Skin epidermis (tissue), 12 donors: ENCODE data around the gene PYGM.

Experiments used
- H3K27ac ChIP-seq, 21 experiments: fragments of 200-600 bp; sonication (generic) in 11 of 21; one replicate each; pipeline ENCODE4 v1.5.0; 2020; ENCODE audit warnings: mild to moderate bottlenecking in 3 of 21, inconsistent platforms in 2 of 21, moderate library complexity in 2 of 21
- H3K4me3 ChIP-seq, 7 experiments: fragments of 200-600 bp; sonication (generic) in 2 of 7; one replicate each; pipeline ENCODE4 v1.5.0; 2020; ENCODE audit warnings: inconsistent platforms in 2 of 7, mild to moderate bottlenecking in 2 of 7, moderate library complexity in 1 of 7

PYGM gene

DNA sequence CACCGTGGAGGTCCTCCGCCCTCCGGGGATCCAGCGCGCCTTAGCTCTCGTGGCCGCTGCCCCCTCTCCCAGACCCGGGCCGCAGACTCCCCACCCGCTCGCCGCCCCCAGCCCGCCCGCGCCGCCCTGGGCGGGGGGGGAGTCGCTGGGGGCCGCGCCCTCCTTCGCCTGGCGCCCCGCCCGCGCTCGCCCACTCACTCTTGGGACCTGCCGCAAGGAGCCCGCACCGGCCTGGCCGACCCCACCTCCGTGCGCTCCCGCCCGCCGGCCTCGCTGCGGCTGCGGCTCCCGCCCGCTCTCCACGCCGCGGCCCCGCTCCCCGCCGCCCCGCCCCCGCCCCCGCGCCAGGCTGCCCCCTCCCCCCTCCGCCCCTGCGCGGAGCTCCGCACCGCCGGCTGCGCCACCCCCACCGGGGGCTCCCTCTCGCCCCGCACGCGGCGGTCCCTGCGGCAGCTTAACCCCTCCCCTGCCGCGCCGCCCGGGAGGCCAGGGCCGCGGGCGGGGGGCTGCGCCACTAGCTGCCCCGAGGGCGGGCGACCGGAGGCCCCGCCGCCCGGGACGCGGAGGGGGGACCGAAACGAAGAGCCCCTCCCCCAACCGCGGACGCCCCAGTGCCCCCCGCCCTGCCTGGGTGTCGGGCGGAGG, 15.1 kb downstream of the PYGM start:
- peak overlapping the region; percentile 28 to 54 (median 36) for H3K4me3 ChIP-seq
- H3K27ac ChIP-seq: peak overlapping the region; percentile 40 to 97 (median 84)

DNA sequence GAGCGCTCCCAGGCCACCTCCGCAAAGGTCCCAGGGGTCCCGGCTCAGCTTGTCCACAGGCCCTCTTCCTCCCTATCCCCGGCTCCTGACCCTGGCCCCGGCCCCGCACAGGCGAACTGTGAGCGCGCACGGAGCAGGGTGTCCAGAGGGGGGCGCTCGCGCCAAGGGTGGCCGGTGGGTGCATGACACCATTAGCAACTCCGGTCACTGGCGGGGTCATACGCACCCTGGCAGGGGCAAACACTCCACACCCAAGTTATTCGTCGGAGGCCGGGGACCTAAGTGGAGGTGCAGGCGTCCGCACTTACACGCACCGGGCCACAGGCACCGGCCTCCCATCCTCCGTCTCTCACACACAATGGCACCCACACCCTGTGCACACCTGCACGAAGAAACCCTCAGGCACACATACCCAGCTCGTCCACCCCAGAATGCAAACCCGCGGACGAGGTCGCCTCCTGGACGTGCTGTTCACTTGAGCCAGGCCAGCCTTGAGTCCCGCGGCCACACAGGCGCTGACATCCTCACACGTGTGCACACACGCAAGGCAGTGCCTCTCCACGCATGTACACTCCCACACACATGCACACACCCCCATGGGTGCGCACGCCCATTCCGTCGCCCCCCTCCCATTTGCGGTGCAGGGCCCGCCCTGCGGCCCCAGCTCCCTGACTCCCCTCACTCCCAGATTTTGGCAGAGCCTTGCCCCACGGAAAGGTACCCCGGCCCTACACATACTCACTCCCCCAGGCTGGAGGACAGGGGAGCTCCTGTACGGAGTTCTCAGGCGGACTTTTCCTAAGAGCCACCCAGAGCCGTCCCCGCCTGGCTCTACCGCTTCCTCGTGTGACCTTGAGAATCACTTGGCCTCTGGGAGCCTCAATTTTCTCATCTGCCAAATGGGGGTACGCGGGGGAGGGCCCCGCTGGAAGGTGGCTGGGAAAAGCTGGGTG, 15.9 kb downstream of the PYGM start, which contains the start of gene RASGRP2:
Gene RASGRP2, minus strand, starts transcription at position 552 of the 953 bp plus-strand sequence. CDS start 1,276 bp downstream, outside the sequence.
- Histone ChIP-seq H3K4me3 (peak within 1 kb of the TSS; percentile 28 to 54 (median 36)), H3K27ac (peak within 1 kb of the TSS; percentile 40 to 97 (median 84))

DNA sequence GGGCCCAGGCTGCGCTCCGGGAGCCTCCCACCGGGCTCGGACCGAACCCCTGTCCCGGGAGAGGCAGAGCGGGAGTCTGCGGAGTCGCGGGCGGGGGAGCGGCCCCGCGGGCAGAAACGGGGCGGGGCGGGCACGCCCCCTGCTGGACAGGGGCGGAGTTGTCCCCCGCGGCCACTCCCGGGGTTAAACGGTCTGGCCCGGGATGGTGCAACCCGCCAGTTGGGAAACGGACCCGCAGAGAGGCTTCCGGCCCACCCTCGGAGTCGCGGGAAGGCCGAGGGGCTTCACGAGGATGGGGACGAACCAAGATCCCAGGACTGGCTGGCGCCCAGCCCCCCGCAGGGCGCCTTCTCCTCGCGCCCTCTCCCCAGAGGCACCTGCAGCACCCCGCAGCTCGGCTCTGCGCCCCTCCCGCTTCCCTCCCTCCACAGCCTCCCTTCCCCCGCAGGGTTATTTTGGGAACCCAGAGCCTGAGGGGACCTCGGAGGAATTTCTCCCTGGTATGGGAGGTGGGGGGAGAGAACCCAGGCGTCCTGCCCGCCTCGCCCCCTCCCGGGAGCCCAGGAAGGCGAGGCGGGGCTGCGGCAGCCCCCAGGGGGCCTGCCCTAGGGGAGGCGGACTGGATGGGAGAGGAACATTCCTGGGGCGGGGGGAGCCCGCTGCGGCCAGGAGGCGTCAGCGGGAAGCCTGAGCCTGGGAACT, 16.7 kb downstream of the PYGM start:
- Histone ChIP-seq H3K27ac (peak overlapping the region in 19 of 21 experiments; percentile 2 to 96 (median 73)), H3K4me3 (peak overlapping the region; percentile 28 to 54 (median 36))

DNA sequence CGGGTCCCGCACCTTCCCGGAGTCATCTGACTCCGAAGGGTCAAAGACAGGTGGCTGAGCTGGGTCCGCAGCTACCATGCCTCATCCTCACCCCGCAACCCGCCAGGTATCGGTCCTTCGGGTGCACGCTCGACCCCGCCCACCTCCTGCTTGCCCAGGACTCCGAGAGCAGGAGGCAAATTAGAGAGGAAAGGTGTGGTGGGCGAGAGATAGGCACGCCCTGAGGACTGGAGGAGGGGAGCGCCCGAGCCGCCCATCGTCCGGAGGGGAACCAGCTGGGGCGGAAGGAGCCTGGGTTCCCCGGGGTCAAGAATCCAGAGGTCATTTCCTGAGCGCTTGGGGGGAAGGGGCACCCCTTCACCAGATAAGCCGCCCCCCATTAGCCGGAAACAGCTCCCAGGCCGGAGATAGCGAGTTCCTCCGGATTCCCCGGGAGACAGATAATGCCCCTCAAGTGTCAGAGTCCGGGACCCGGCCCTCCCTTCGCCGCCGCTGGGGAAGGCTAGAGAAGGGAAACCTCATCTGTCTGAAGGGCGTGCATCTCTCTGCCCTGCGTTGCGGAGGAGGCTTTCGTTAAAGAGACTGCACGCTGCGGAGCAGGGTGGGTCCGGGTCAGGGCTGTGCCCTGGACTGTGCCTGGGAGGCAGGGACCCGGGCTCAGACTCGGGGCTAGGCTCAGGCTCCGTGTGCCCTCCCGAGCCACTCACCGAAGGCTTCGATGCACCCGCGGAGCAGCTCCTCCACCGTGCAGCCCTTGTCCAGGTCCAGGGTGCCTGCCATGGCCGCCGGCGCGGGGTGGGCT, 17.5 kb downstream of the PYGM start:
- Histone ChIP-seq H3K27ac (peak overlapping the region in 16 of 21 experiments; percentile 2 to 95 (median 68)), H3K4me3 (peak overlapping the region; percentile 28 to 54 (median 36))

DNA sequence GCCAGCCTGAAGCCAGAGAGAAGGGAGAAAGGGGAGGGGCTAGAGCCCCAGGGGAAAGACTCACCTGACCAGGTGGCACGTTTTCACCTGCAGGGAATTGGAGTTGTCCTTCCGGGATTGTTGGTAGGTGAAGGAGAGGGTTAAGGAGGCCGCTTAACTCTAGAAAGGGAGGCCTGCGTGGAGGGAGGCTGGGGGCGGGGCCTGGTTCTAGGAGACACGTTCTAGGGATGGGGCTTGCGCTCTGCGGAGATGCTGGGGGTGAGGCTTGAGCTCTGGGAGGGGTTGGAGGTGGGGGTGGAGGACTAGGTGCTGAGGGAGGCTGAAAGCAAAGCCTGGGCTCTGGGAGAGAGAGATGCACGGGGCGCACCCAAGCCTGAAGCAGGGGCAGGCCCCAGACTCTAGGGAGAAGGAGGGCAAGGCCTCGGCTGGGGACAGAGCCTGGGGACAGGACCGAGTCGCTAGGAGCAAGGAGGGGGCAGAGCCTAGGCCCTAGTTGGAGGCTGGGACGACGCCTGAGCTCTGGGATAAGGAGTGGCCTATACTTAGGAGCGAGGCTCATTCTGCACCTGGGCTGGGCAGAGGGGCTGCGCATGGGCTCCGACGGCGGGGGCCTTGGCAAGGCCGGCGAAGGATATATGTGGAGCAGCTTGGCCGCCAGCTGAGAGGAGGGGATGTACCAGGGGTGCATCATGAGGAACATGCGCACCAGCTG, 18.2 kb downstream of the PYGM start:
- Histone ChIP-seq H3K4me3 (peak overlapping the region in 6 of 7 experiments; percentile 28 to 54 (median 39)), H3K27ac (peak overlapping the region in 1 of 21 experiments; percentile 87)

DNA sequence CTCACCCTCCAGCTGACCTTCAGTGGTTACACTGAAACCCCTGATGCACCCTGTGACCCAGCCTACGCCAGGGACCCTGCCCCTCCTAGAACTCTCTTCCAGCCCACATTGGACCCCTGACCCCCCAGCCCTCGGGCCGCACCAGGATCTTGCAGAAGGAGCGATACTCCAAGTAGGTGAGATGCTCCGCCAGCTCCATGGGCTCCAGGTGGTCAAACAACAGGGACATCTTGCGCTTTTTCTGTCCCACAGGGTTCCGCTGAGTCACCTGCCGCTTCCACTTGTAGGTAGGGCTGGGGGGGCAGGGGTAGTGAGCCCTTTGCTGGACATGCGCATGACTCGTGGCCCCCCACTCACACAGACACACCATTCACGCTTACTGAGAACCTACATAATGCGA, 19.9 kb downstream of the PYGM start:
- Histone ChIP-seq H3K4me3 (no peak overlapping the region), H3K27ac (no peak overlapping the region)

DNA sequence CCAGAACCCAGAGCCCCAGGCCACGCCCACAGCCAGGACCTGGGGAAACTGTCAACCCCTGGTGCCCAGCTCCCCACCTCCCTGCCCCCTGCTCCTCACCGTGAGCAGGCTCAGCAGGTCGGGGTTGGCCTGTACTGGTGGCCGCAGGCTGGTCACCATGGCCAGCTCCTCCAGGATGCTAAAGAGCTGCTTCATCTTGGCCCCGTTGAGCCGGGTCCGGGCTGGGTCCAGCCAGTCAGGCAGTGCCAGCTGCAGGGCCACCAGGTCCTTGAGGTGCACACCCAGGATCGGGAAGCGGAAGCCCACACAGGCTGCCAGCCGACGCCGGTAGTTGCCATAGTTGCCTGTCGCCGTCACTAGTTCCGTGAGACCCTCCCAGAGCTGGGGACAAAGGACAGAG, 23.1 kb downstream of the PYGM start:
- no peak overlapping the region for H3K27ac ChIP-seq
- no peak overlapping the region for H3K4me3 ChIP-seq

DNA sequence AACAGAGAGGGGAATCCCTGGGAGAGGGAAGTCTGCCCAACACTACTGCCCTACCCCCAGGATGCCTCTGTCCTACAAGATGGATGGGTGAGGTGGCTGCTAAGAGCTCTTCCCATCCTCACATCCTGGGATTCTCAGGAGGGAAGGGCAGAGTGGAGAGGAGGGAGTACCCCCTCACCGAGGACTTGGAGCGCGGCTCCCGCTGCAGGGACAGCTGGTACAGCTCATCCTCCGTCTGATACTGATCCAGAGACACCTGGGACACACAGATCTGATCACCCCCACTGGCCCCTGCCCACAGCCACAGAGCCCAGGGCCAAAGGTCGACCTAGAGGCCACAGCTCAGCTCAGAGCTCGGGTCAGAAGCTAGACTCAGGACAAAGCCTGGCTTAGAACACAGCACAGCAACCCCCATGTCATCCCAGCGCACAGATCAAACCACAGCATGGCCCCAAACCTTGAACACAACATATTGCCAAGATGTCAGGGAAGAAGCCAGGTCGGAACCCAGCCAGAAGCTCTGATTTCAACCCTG, 24.0 kb downstream of the PYGM start:
- Histone ChIP-seq H3K4me3 (peak overlapping the region in 1 of 7 experiments; percentile 5), H3K27ac (no peak overlapping the region)

DNA sequence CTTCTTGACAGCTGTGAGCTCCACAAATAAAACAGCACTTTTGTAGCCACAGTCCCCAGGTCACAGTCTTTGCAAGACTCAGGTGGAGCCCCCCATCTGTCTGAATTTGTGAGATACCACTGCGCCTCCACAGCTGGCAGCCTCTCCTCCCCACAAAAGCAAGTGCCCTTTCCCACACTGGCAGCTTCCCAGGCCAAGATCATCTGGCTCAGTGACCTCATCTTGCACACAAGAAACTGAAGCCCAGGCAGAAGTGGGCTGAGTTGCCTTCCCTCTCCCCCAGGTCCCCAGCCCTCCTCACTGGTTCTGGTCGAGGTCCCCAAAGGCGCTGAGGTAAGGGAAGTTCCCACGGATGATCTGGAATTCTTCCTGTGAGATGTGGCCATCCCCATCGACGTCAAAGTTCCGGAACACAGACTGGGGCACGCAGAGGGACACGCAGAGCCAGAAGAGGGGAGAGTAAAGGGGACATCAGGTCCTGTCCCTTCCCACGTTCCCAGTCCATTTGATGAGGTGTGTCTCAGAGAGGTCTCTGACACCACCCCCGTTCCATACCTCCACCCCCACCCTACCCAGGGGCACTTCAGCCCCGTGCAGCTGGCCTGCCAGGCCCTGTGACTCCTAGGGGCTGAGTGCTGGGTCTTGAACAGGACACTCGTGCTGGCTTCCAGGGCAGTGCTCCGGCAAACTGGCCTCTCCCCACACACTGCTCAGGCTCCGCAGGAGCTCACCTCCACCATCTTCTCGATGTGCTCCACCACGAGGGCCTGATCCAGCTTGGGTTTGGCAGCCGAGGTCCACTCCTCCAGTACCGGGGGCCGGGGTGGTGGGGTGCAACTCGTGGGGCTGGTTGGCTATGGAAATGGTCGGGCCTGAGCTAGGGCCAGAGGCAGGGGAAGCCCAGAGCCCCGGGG, 24.7 kb downstream of the PYGM start:
- Histone ChIP-seq H3K4me3 (no peak overlapping the region), H3K27ac (no peak overlapping the region)

DNA sequence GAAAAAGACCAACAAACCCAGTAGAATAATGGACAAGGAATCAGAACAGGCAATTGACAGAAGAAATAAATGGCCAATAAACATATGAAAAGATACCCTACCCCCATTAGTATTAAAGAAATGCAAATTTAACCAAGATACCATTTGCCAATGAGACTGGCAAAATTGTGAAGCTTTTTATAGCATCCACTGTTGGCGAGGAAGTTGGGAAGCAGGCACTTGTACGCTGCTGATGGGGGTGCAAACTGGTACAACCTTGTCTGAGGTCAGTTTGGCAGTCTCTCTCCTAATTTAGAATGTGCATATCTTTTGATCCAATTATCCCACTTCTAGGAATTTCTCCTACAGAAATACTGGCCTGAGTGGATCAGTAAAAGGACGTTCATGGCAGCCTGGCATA, 28.2 kb downstream of the PYGM start:
- Histone ChIP-seq H3K27ac (no peak overlapping the region), H3K4me3 (no peak overlapping the region)

DNA sequence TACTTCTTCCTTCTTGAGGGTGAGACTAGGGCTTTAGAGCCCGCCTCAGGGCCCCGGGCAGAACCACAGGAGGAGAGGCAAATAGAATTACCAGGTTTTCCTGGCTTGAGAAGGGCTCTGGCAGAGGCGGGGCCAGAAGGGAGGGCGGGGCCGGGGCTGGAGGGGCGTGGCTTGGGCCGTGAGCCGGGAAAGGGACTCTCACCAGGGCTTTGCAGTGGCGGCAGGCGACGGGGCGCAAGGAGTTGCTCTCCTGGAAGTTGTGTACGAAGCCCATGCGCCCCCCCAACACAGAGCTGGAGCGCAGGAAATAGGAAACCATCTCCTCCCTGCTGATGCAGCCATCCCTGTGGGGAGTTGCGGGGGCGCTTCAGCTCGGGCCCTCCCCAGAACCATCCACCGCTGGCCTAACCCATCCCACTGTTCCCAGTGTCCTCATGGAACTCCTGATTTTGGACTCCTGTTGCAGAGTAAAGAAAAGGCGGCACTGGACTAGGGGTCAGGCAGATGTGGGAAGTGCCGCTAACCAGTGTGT, 29.9 kb downstream of the PYGM start:
- no peak overlapping the region for H3K4me3 ChIP-seq
- no peak overlapping the region for H3K27ac ChIP-seq

DNA sequence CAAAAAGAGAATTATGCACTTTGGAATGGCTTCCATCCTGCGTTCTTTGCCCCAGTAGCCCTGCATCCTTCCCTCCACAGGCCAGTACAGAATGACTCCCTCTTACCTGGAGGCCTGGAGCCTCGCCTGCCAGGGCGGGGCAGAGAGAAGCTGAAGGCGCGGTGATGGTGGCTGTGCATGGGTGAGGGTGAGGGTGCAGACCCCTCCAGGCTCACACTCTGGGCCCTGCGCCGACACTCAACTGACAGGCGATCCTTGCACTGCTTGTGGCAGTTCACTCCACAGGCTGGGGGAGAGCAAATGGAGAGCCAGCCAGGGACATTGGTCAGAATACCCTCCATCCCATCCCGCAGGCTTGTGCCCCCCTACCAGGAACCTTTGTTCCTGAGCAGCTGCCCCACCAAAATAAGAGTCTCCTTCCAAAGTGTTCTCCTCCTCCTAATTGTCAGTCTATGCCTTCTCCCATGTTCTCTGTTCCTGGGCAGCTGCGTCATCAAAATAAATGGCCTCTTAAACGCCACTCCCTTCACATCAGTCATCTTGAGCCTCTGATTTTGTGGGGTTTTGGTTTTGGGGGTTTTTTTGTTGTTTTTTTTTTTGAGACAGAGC, 30.9 kb downstream of the PYGM start:
- Histone ChIP-seq H3K4me3 (no peak overlapping the region), H3K27ac (no peak overlapping the region)

DNA sequence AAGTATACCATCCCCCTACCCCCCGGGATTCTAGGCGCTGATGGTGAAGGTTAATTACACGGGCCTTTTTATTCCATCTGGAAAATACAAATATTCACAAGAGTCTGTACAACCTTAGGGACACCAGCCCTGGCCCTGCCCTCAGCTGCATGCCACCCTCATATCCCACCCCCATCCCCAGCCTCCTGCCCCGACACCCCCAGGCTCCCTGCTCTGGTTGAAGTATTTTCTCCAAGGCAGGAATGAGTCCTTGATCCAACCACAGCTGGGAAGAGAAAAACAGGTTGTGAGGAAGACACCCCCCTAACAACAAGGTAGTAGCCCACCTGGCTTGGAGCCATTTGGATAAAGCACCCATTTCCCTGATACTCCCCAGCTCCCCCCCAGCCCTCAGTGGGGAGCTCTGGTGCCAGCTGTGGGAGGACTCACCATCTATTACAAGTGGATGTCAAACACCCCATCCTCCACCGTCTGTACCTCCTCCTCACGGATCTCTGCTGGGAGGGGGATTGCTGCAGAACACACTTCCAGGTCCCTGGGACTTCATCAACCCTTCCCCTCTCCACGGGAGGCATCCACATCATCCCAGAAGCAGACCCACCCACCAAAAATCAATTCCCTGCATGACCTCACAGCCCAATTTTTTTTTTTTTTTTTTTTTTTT, 32.8 kb downstream of the PYGM start:
- Histone ChIP-seq H3K27ac (no peak overlapping the region), H3K4me3 (no peak overlapping the region)

DNA sequence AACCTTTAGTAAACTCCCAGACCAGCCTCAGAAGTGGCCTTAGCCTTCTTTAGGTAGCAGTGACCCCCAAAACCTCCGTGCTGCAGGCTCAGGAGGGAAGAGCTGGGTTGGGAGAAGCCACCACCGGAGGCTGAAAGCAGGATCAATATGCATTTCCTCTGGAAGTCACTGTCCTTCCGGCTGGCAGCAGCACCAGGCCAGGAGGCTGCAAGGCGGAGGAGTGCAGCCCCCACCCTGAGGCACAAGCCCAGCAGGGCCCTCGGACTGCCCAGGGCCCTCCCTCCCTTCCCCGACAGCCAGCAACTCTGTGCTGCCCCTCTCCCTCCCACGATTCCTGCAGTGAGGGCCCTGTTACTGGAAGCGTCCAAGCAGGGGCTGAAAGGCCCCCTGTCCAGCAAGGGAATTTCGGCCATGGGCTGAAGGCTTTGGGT, 33.5 kb downstream of the PYGM start:
- no peak overlapping the region for H3K27ac ChIP-seq
- no peak overlapping the region for H3K4me3 ChIP-seq

DNA sequence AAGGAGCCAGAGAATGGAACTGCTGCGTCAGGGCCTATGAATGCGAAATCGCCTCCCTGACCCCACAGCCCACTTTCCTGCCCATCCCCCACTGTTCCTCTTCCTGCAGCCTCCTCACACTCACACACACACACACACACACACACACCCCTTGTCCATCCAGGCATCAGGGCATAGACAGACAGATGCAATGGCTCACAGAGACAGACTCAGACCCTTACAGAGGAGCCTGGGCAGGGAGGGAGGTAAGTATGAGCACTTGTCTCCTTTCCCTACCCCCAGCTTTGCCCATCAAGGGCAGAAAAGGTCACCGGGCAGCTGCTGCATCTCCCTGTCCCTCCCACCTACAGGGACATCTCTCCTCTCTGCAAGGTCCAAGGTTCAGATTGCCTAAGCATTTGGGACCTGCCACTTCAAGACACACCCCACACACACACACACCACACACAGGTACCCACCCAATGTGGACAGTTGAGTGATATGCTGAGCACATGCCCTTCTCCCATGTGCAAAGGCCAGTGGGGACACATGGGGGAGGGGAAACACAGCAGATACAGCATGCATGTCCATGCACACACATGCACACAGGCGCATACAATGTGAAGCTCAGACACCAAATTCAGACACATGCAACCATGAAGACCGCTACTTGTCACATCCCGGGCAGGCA, 34.8 kb downstream of the PYGM start:
- H3K4me3 ChIP-seq: no peak overlapping the region
- no peak overlapping the region for H3K27ac ChIP-seq
